Middle frontal gyrus (tissue), 1 donor: ENCODE data around the gene HES6.

ENCODE experiments used
- DNase-seq: peaks from one replicate; pipeline ENCODE4 v3.0.0-alpha.2; 2015; ENCODE audit warnings: low spot score; ENCODE audit errors: extremely low spot score

The HES6 gene

DNA sequence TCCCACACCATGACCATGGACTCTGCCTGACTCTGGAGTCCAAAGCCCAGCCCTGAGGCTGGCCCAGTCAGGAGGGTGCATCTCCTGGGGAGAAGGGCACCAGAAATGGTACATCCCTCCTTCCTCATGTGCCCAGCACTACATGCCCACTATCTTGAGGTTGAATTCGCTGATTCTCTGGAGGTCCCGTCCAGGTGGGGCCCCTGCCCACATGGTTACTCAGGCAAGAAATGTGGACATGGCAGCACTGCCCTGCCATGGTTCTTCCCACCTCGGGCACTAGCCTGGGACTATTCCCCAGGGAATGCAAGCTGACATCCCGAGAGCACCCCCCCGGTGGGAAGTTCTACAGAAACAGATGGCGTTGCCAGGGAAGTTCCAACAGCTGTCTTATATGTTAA, 15.3 kb upstream of the HES6 start:
- DNase-seq, result no peak

- DNase-seq, result no peak
Measured at GRCh38 chr2:238254095-238254723, 14.4 kb upstream of the HES6 start.

GRCh38 chr2:238252766-238253630, 13.2 kb upstream of the HES6 start:
- no peak for DNase-seq

DNA sequence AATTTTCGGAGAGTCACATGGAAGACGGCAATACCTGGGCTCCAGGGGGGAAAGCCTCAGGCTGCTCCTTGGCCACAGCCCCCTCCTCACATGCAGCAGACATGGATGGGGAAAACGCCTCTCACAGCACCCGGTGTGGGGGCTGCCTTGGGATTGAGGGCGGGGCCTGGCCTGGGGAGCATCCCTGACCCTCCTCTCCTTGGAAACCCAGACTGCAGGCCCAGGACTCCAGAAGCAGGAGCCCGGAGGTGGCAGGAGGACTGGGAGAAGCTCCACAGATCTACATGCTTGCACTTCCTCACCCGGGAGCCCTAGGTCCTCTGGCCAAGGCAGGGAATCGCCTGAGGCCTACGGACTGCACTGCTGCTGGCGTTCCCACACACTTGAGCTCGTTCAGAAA, 12.1 kb upstream of the HES6 start:
- no peak for DNase-seq

GRCh38 chr2:238251331-238251730, 11.5 kb upstream of the HES6 start:
- DNase-seq, result no peak

- DNase-seq, result no peak
Measured at GRCh38 chr2:238250896-238251295, 11.1 kb upstream of the HES6 start.

GRCh38 chr2:238247841-238248453, 8.1 kb upstream of the HES6 start:
- no peak for DNase-seq

- DNase-seq, result no peak
Measured at GRCh38 chr2:238247002-238247822, 7.4 kb upstream of the HES6 start.

DNA sequence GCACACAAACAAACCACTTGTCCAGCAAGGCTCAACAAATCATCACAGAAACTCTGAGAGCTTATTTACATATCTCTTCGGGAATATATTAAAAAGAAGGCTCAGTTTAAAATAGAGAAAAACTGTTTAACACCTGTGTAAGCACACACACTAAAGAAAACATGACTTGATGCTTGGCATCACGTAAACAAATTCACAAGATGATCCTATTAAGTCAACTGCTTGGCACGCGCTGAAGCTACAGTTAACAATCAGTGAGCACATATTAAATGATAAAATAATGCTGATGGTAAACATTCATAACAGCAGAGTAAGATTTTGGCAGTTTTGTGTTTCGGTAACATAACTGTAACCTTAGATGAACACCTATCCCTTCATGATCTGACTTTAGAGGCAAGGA, 4.3 kb upstream of the HES6 start:
- no peak for DNase-seq

GRCh38 chr2:238243496-238244076, 3.7 kb upstream of the HES6 start:
- DNase-seq, result no peak

- no peak for DNase-seq
Measured at GRCh38 chr2:238242731-238243495, 3.1 kb upstream of the HES6 start.

- no peak for DNase-seq
Measured at GRCh38 chr2:238241970-238242369, 2.1 kb upstream of the HES6 start.

DNA sequence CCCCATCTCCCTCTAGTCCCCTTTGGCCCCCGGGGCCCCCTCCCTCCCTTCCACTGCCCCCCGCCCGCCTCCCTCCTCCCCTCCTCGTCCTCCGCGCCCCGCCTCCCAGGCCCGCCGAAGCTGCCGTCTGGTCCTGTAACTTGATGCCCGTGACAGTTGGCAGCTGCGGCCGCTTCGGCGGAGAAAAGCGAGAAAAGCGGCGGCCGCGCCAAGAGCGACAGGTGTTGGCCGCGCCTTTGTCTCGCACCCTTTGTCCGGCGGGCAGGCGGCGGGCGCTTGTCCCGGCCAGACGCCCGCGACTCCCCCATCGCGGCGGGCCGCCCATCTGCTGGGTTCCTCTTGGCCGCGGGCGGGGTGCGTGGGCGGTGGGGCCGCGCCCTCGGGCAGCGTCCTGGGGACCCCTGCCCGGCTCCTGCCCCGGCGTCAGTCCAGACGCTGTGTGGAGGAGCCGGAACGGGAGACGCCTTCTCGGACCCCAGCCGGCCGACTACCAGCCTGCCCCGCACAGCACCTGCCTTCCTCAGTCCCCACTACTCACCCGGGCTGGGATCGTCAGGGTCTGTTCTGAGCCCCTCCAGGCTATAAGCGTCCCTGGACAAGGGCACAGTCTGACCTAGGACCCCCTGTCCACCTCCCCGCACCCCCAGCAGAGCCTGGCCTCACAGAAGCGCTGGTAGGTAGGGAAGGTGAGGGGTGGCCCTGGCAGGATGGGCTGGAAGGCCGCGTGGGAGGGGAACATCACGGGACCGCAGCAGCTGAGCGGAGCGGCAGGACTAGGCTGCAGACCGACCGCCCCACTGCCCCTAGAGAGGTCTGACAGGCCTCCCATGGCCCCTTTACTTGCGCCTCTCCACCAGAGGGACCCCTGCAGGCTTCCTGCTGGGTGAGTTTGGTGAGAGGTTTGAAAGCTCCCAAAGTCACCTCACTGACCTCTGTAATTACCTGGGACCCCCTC, 1.2 kb upstream of the HES6 start:
- no peak for DNase-seq

GRCh38 chr2:238239543-238239862, 335 bp downstream of the HES6 start:
- DNase-seq, result no peak

DNA sequence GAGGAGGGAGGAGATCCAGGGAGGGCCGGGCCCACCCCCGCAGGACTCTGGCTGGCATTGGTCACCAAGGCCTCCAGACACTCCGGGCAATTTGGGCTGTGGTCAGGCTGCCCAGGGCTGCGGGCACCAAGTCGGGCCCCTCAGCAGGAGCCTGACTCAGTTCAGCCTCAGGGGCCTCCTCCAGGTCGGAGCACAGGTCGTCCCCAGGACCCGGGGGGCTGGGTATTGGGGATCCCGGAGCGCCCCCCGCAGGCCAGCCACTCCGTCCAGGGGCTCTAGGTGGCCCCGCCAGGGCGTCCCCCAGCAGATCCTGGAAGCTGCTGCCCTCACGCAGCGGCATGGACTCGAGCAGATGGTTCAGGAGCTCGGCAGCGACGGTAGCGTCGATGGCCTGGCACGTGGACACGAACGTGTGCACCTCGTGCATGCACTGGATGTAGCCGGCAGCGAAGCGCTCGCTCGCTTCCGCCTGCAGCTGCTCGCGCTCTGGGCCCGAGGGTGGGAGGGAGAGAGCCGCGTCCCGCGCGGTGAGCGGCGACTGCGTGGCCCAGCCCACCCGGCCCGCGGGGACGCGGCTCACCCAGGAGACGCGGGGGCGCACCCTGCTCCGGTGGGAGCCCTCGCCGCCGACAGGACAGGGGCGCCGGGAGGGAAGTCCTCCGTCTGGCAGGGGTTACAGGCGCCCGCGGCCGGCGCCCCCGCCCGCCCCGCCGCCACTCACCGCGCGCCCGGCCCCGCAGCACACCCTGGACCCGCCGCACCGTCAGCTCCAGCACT, 884 bp downstream of the HES6 start:
- no peak for DNase-seq

DNA sequence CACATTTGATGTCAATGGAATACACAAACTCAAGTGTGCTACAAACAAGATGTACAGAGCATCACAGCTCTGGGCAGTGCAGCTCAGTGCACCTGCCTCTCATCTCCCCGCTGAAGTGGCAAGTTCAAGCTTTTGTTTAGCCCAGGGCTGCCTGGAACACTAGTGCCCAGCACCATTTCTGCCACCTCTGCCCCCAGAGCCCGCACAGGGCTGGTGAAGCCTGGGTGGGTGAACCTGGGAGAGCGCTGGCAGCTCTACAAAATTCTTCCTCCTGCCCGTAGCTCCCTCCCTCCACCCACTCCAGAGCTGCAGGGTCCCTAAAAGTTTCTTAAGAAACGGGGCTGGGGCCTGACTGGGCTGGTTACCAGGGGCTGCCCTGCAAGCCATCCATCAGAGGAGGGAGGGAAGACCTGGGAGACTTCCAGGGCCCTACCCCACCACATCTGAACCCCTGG, 1.5 kb downstream of the HES6 start:
- DNase-seq, result no peak

DNA sequence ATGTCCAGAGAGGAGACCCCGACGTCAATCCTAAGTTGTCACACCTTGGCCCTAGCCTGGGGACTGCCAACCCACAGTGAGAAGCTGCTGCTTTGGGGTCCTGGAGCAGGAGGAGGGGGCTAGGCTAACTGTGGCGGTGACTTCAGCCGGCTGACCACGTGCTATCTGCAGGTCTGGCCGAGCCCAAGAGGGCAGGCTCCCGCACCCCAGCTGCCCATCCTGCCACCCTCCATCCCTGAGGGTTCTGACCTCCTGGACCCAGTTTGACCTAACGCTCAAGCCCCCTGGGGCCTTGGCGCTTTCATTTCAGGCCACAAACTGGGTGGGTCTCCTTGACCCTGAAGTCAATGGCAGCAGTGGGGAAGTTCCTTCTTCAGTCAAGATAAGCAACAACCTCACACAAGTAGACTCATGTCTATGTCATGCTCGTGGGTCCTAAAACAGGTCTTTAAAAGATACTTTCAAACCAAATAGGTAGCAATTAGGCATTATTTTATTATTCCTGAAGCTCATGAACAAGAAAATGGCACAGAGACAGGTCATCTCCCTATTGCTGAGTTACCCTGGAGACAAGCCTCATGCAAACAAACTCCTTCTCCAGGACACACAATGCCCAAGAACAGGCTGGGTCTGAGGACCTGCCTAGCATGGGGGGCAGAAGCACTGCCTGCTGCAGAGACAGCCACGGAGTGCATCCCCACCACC, 2.3 kb downstream of the HES6 start:
- DNase-seq, result no peak

DNA sequence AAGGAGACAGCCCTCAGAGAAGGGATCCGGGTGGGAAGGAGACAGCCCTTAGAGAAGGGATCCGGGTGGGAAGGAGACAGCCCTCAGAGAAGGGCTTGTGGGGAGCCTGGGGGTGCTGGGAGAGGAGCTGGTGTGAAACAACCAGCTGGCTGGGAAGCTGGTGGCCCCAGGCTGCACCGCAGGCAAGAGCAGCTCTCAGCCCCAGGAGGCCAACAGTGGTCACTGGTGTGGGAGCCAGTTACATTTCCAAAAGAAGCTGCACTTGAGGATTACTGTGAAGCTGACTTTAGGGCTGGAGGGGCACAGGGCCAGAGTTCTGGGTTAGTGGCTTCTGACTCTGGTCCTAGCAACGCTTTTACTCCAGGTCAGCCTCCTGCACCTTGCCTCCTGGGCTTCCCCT, 3.3 kb downstream of the HES6 start:
- no peak for DNase-seq
